Measurements from ENCODE around the gene TNNI3K.

The TNNI3K gene

GRCh38 chr1:74583397-74583796 is 348.2 kb downstream of the TNNI3K start:
- DNase-seq: no peak

GRCh38 chr1:74584185-74584584 is 349.0 kb downstream of the TNNI3K start:
- DNase-seq: no peak

- DNase-seq: no peak
Measured at GRCh38 chr1:74586253-74586897, 351.2 kb downstream of the TNNI3K start.

DNA sequence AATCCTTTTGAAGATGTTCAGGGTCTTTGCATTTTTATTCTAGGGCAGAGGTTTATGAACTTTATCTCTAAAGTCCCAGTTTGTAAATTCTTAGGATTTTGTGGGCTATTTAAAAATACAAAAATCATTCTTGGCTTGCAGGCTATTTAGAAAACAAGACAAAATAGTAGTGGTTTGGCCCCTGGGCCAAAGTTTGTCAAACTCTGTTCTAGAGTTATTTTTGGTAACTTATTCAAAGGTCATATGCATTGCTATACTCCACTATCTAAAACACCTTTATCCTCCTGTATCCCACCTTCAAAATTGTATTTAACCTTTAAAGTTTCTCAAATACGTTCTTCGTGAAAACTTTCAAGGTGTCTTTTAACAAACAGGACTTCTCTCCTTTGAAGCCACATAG is 352.7 kb downstream of the TNNI3K start:
- DNase-seq: no peak

- DNase-seq: no peak
Measured at GRCh38 chr1:74590288-74590687, 355.1 kb downstream of the TNNI3K start.

DNA sequence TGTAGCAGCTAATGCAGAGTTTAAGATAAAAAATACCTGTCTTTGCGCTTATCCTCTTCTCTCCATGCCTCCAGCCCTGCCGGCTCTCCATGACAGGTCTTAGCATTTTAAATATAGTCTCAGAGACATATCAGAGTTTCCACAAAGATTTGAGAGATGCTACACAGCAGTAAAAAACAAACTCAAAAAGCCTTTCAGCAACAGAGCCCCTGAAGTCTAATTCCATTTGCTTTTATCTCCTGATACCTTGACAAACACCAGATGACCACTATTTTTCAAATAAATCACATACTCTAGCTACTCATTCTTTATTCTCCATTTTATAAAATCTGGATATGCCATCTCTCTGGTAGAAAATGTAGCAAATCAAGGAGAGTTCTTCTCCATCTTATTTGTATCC is 356.8 kb downstream of the TNNI3K start:
- DNase-seq: no peak

DNA sequence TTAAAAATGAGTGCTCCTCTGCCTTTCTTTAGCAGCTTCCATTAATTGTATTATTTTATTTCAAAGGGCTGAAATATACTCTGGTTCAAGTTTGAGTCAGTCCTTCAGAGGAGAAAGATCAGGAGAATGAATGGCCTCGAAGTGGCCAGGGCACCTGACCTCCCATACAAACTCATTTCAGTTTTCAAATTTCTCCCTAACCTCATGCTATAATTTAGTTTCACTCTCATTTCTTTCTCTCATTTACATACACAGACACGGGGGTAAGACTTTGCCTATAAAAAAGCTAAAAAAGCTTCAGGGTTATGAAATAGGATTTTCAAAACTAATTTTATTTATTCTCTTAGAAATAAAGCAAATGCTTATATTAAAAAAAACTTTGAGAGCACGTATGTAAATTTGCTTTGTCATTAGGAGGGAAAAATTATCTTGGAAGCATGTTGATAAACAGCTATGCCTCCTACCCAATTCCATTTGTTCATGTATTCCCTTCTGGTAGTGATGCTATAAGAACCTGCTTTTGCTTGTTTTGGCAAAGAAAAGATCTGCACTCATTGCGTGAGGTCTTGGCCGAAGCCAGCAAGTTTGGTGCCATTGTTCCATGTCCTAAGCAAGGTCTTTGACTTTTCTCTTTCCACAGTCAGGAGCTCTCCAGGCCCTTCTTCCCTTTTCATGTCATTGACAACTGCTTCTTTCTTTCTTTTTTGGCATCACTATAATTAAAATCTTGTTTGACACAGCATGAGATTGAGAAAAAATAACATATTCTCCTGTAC is 357.6 kb downstream of the TNNI3K start:
- DNase-seq: no peak

Data from stimulated activated CD4-positive, alpha-beta T cell treated with anti-CD3 and anti-CD28 coated beads, Interleukin-2, amount 100 ng/mL, for 24 hours (primary cell).